HEK293 (cell line): ENCODE results near the gene SMPDL3A.

Experiments
- CTCF ChIA-PET: fragments of 350-600 bp; formaldehyde crosslinking; extraction: SDS; loops from one replicate; lab custom pipeline; 2021; ENCODE audit warnings: antibody characterized with exemption; lab: Yijun Ruan, JAX
- POLR2A ChIA-PET: fragments of 300-600 bp; formaldehyde crosslinking; extraction: SDS; loops from one replicate; lab custom pipeline; 2020; ENCODE audit warnings: antibody characterized with exemption, inconsistent platforms; lab: Yijun Ruan, JAX
- H3K27ac ChIP-seq: fragments of 200-500 bp; sonication (Bioruptor generic); 2 replicates; pipeline ENCODE4 v1.5.1; 2014; ENCODE audit warnings: low read depth, low read length, control low read depth, inconsistent platforms; ENCODE audit errors: extremely low read depth
- H3K36me3 ChIP-seq, 2 experiments: fragments of 200-500 bp in 1 of 2; sonication (Bioruptor generic) in 1 of 2; 1 replicate in 1 of 2; 2 replicates in 1 of 2; pipeline ENCODE4 v1.5.1; 2014 to 2017; ENCODE audit warnings: inconsistent platforms in 2 of 2, low read length in 2 of 2; ENCODE audit not compliant: control insufficient read depth in 2 of 2, insufficient read depth in 1 of 2
- H3K4me1 ChIP-seq: fragments of 200-500 bp; sonication (Bioruptor generic); 2 replicates; pipeline ENCODE4 v1.5.1; 2014; ENCODE audit warnings: mild to moderate bottlenecking, low read length, inconsistent platforms; ENCODE audit not compliant: control insufficient read depth, insufficient read depth
- H3K4me3 ChIP-seq: 2 replicates; pipeline ENCODE4 v1.5.1; 2011; ENCODE audit warnings: low read depth, mild to moderate bottlenecking, control low read depth, low read length, moderate library complexity
- H3K9me3 ChIP-seq: fragments of 200-500 bp; sonication (Bioruptor generic); 2 replicates; pipeline ENCODE4 v1.5.1; 2014; ENCODE audit warnings: low read depth, low read length, inconsistent platforms; ENCODE audit not compliant: control insufficient read depth, insufficient read depth
- KLF8 ChIP-seq: fragments of 450-650 bp; formaldehyde crosslinking; IDR thresholded peaks from 2 replicates; pipeline ENCODE4 v1.5.1; 2016; ENCODE audit warnings: missing biosample characterization, missing genetic modification characterization
- PRDM1 ChIP-seq: fragments of 450-650 bp; formaldehyde crosslinking; IDR thresholded peaks from 2 replicates; pipeline ENCODE4; 2016; ENCODE audit warnings: missing biosample characterization, missing genetic modification characterization
- ZBTB17 ChIP-seq: fragments of 450-650 bp; formaldehyde crosslinking; IDR thresholded peaks from 2 replicates; pipeline ENCODE4 v1.5.1; 2016; ENCODE audit warnings: missing biosample characterization, missing genetic modification characterization
- ZFP41 ChIP-seq: fragments of 450-650 bp; formaldehyde crosslinking; IDR thresholded peaks from 2 replicates; pipeline ENCODE4 v1.5.1; 2016; ENCODE audit warnings: missing biosample characterization, missing genetic modification characterization, borderline replicate concordance
- ZFP69B ChIP-seq: fragments of 450-650 bp; formaldehyde crosslinking; IDR thresholded peaks from 2 replicates; pipeline ENCODE4 v1.5.1; 2016; ENCODE audit warnings: missing biosample characterization, missing genetic modification characterization
- ZNF132 ChIP-seq: fragments of 450-650 bp; formaldehyde crosslinking; IDR thresholded peaks from 2 replicates; pipeline ENCODE4 v1.5.1; 2017; ENCODE audit warnings: missing biosample characterization, missing genetic modification characterization, borderline replicate concordance
- ZNF292 ChIP-seq: fragments of 450-650 bp; formaldehyde crosslinking; IDR thresholded peaks from 2 replicates; pipeline ENCODE4 v1.5.1; 2016; ENCODE audit warnings: low read depth, missing biosample characterization, missing genetic modification characterization, borderline replicate concordance
- ZNF341 ChIP-seq: fragments of 450-650 bp; formaldehyde crosslinking; IDR thresholded peaks from 2 replicates; pipeline ENCODE4; 2016; ENCODE audit warnings: low read depth, missing biosample characterization, missing genetic modification characterization
- ZNF433 ChIP-seq: fragments of 450-650 bp; formaldehyde crosslinking; IDR thresholded peaks from 2 replicates; pipeline ENCODE4 v1.5.1; 2016; ENCODE audit warnings: missing biosample characterization, missing genetic modification characterization, low read depth
- ZNF555 ChIP-seq: fragments of 450-650 bp; formaldehyde crosslinking; conservative IDR thresholded peaks from 2 replicates; pipeline ENCODE4 v1.5.1; 2017; ENCODE audit warnings: missing biosample characterization, mild to moderate bottlenecking, missing genetic modification characterization, inconsistent platforms
- ZNF660 ChIP-seq: fragments of 450-650 bp; IDR thresholded peaks from 2 replicates; pipeline ENCODE4 v1.5.1; 2018; ENCODE audit warnings: missing biosample characterization, mild to moderate bottlenecking, missing genetic modification characterization
- ZNF776 ChIP-seq: fragments of 450-650 bp; formaldehyde crosslinking; IDR thresholded peaks from 2 replicates; pipeline ENCODE4 v1.5.0; 2017; ENCODE audit warnings: missing biosample characterization, missing genetic modification characterization, borderline replicate concordance
- ZXDB ChIP-seq: fragments of 450-650 bp; formaldehyde crosslinking; IDR thresholded peaks from 2 replicates; pipeline ENCODE4 v1.5.1; 2016; ENCODE audit warnings: missing biosample characterization, missing genetic modification characterization
- TF ChIP-seq, protein P1 (sequence below): fragments of 450-650 bp; formaldehyde crosslinking; IDR thresholded peaks from 2 replicates; pipeline ENCODE4 v1.5.1; 2016; ENCODE audit warnings: missing biosample characterization, missing genetic modification characterization
- TF ChIP-seq, protein P2 (sequence below): fragments of 450-650 bp; formaldehyde crosslinking; IDR thresholded peaks from 2 replicates; pipeline ENCODE4 v1.5.1; 2017; ENCODE audit warnings: missing biosample characterization, missing genetic modification characterization
- TF ChIP-seq, protein P3 (sequence below): fragments of 450-650 bp; formaldehyde crosslinking; IDR thresholded peaks from 2 replicates; pipeline ENCODE4 v1.5.1; 2016; ENCODE audit warnings: missing biosample characterization, missing genetic modification characterization

SMPDL3A gene

DNA sequence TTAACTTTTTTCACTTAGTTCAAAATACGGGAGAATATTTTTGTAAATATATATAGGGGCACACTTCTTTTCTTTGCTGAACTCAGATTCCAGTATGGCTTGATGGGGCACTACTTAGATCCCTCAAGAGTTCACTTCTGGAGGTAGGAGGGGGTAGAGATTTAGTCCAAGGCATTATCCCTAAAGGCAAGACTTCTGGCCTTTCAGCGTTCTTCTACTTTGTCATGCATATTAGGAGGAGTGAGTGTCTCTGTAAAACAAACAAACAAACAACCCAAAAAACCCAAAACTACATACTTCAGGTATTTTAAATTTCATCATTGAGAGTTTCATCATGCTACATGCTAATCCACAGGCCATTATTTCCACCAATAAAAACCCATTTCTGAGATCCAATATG, 32.0 kb downstream of the SMPDL3A start:
- Histone ChIP-seq H3K4me3 (no peak overlapping the region), H3K27ac (no peak overlapping the region), H3K9me3 (no peaks in the 10 kb centered on the region), H3K36me3 (no peaks in the 10 kb centered on the region), H3K4me1 (peaks cover 3% of the 10 kb centered on the region; the same call in 1 of the 2 replicates)
- CTCF ChIA-PET = no interaction called here
- POLR2A ChIA-PET = no interaction called here
- TF ChIP-seq ZNF433 (tag by site-specific recombination) (no peak), ZNF132 (tag by site-specific recombination) (no peak), ZBTB17 (tag by site-specific recombination) (no peak), ZNF555 (tag by site-specific recombination) (no peak), ZNF292 (tag by site-specific recombination) (no peak), ZNF660 (tag by site-specific recombination) (no peak), ZNF341 (tag by site-specific recombination) (no peak), KLF8 (no peak), ZXDB (tag by site-specific recombination) (no peak), ZNF776 (no peak), ZFP41 (tag by site-specific recombination) (no peak)
- TF ChIP-seq, protein P1, sequence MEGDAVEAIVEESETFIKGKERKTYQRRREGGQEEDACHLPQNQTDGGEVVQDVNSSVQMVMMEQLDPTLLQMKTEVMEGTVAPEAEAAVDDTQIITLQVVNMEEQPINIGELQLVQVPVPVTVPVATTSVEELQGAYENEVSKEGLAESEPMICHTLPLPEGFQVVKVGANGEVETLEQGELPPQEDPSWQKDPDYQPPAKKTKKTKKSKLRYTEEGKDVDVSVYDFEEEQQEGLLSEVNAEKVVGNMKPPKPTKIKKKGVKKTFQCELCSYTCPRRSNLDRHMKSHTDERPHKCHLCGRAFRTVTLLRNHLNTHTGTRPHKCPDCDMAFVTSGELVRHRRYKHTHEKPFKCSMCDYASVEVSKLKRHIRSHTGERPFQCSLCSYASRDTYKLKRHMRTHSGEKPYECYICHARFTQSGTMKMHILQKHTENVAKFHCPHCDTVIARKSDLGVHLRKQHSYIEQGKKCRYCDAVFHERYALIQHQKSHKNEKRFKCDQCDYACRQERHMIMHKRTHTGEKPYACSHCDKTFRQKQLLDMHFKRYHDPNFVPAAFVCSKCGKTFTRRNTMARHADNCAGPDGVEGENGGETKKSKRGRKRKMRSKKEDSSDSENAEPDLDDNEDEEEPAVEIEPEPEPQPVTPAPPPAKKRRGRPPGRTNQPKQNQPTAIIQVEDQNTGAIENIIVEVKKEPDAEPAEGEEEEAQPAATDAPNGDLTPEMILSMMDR (tag by site-specific recombination) = no peak
- TF ChIP-seq, protein P2, sequence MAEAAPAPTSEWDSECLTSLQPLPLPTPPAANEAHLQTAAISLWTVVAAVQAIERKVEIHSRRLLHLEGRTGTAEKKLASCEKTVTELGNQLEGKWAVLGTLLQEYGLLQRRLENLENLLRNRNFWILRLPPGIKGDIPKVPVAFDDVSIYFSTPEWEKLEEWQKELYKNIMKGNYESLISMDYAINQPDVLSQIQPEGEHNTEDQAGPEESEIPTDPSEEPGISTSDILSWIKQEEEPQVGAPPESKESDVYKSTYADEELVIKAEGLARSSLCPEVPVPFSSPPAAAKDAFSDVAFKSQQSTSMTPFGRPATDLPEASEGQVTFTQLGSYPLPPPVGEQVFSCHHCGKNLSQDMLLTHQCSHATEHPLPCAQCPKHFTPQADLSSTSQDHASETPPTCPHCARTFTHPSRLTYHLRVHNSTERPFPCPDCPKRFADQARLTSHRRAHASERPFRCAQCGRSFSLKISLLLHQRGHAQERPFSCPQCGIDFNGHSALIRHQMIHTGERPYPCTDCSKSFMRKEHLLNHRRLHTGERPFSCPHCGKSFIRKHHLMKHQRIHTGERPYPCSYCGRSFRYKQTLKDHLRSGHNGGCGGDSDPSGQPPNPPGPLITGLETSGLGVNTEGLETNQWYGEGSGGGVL = no peak
- TF ChIP-seq, protein P3, sequence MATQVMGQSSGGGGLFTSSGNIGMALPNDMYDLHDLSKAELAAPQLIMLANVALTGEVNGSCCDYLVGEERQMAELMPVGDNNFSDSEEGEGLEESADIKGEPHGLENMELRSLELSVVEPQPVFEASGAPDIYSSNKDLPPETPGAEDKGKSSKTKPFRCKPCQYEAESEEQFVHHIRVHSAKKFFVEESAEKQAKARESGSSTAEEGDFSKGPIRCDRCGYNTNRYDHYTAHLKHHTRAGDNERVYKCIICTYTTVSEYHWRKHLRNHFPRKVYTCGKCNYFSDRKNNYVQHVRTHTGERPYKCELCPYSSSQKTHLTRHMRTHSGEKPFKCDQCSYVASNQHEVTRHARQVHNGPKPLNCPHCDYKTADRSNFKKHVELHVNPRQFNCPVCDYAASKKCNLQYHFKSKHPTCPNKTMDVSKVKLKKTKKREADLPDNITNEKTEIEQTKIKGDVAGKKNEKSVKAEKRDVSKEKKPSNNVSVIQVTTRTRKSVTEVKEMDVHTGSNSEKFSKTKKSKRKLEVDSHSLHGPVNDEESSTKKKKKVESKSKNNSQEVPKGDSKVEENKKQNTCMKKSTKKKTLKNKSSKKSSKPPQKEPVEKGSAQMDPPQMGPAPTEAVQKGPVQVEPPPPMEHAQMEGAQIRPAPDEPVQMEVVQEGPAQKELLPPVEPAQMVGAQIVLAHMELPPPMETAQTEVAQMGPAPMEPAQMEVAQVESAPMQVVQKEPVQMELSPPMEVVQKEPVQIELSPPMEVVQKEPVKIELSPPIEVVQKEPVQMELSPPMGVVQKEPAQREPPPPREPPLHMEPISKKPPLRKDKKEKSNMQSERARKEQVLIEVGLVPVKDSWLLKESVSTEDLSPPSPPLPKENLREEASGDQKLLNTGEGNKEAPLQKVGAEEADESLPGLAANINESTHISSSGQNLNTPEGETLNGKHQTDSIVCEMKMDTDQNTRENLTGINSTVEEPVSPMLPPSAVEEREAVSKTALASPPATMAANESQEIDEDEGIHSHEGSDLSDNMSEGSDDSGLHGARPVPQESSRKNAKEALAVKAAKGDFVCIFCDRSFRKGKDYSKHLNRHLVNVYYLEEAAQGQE (tag by site-specific recombination) = no peak

DNA sequence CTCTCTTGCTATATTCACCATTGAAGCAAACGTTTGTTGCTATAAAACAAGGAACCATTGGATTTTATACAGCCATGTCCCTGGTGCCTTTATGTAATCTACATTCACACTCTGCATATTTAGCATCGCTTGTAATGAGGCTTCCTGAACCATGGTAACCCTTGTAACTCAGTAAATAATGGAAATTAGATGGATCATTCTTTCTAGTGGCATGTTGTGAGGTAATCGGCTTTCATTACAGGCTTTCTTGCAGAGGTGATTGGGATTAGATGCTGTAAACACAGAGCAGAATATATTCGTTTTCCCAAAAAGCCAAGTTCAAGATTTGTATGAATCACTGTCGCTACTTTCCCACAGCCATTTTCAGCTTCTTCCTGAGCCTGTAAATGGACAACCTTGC, 36.1 kb downstream of the SMPDL3A start:
- TF ChIP-seq ZFP69B (no peak), PRDM1 (tag by site-specific recombination) (0 out of 2 replicates have a peak, but pooled peaks have one; percentile 32)
- H3K4me3 ChIP-seq = no peak overlapping the region
- H3K9me3 ChIP-seq = no peaks in the 10 kb centered on the region
- H3K4me1 ChIP-seq = no peaks in the 10 kb centered on the region
- POLR2A ChIA-PET = no interaction called here
- no peak overlapping the region for H3K27ac ChIP-seq
- CTCF ChIA-PET = interaction anchor here (0.6 to 2.9 kb wide), 4 partner anchors 14 to 333 kb away, joined by 3 to 16 read pairs (median 4); no protein-coding TSS in a partner anchor
- no peaks in the 10 kb centered on the region for H3K36me3 ChIP-seq
